ENCODE data around the gene RBM19.
"Not testable (repeated sequence)": the region's sequence is repeated elsewhere in the genome, so short reads cannot be mapped to it uniquely, and the experiment has no call there.

The RBM19 gene

GRCh38 chr12:113965951-113966797 lies at the start of gene RBM19:
Gene RBM19, minus strand, starts transcription at chr12:113966325. Its CDS starts 98 bp downstream, at chr12:113966227.
- peak; percentile 99 for DNase-seq

GRCh38 chr12:114015851-114016250 lies 49.7 kb upstream of the RBM19 start:
- DNase-seq = no peak

- DNase-seq = peak; percentile 49
These were observed 47.6 kb upstream of the RBM19 start for GRCh38 chr12:114013575-114014345.

- no peak for DNase-seq
These were observed 46.8 kb upstream of the RBM19 start for GRCh38 chr12:114012744-114013431.

- DNase-seq = no peak
These were observed 45.6 kb upstream of the RBM19 start for GRCh38 chr12:114011711-114012110.

- DNase-seq = no peak
These were observed 40.6 kb upstream of the RBM19 start for GRCh38 chr12:114006482-114007425.

GRCh38 chr12:114004402-114004801 lies 38.3 kb upstream of the RBM19 start:
- DNase-seq = no peak

GRCh38 chr12:114003286-114003685 lies 37.2 kb upstream of the RBM19 start:
- DNase-seq = no peak

- DNase-seq = no peak
These were observed 35.6 kb upstream of the RBM19 start for GRCh38 chr12:114001511-114002340.

GRCh38 chr12:114000861-114001260 lies 34.7 kb upstream of the RBM19 start:
- no peak for DNase-seq

GRCh38 chr12:114000261-114000660 lies 34.1 kb upstream of the RBM19 start:
- not testable (repeated sequence) for DNase-seq

GRCh38 chr12:113997365-113997764 lies 31.2 kb upstream of the RBM19 start:
- no peak for DNase-seq

GRCh38 chr12:113996026-113996425 lies 29.9 kb upstream of the RBM19 start:
- peak; percentile 23 for DNase-seq

GRCh38 chr12:113994051-113994450 lies 27.9 kb upstream of the RBM19 start:
- DNase-seq = no peak

GRCh38 chr12:113992751-113993150 lies 26.6 kb upstream of the RBM19 start:
- not testable (repeated sequence) for DNase-seq

- DNase-seq = no peak
These were observed 25.3 kb upstream of the RBM19 start for GRCh38 chr12:113991224-113992044.

GRCh38 chr12:113990250-113991223 lies 24.4 kb upstream of the RBM19 start:
- DNase-seq = no peak

GRCh38 chr12:113988976-113989375 lies 22.9 kb upstream of the RBM19 start:
- DNase-seq = no peak

GRCh38 chr12:113988064-113988451 lies 21.9 kb upstream of the RBM19 start:
- DNase-seq = no peak

Measured in NCI-H82 (cell line).